Fibroblast of mammary gland (primary cell): ENCODE results near the gene SMARCA5.

Source experiments
- DNase-seq: peaks from one replicate; pipeline ENCODE4 v3.0.0-alpha.2; 2010; ENCODE audit warnings: low read depth
- H3K4me3 ChIP-seq: 2 replicates; pipeline ENCODE4 v1.5.1; 2011; ENCODE audit warnings: low read depth, mild to moderate bottlenecking, low read length, moderate library complexity; ENCODE audit not compliant: control insufficient read depth
- TF ChIP-seq, protein P1 (sequence below): conservative IDR thresholded peaks from 2 replicates; pipeline ENCODE4 v1.5.1; 2011; ENCODE audit warnings: low read depth, low read length, inconsistent platforms; ENCODE audit not compliant: control insufficient read depth, insufficient read depth

Gene SMARCA5, protein sequence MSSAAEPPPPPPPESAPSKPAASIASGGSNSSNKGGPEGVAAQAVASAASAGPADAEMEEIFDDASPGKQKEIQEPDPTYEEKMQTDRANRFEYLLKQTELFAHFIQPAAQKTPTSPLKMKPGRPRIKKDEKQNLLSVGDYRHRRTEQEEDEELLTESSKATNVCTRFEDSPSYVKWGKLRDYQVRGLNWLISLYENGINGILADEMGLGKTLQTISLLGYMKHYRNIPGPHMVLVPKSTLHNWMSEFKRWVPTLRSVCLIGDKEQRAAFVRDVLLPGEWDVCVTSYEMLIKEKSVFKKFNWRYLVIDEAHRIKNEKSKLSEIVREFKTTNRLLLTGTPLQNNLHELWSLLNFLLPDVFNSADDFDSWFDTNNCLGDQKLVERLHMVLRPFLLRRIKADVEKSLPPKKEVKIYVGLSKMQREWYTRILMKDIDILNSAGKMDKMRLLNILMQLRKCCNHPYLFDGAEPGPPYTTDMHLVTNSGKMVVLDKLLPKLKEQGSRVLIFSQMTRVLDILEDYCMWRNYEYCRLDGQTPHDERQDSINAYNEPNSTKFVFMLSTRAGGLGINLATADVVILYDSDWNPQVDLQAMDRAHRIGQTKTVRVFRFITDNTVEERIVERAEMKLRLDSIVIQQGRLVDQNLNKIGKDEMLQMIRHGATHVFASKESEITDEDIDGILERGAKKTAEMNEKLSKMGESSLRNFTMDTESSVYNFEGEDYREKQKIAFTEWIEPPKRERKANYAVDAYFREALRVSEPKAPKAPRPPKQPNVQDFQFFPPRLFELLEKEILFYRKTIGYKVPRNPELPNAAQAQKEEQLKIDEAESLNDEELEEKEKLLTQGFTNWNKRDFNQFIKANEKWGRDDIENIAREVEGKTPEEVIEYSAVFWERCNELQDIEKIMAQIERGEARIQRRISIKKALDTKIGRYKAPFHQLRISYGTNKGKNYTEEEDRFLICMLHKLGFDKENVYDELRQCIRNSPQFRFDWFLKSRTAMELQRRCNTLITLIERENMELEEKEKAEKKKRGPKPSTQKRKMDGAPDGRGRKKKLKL

DNA sequence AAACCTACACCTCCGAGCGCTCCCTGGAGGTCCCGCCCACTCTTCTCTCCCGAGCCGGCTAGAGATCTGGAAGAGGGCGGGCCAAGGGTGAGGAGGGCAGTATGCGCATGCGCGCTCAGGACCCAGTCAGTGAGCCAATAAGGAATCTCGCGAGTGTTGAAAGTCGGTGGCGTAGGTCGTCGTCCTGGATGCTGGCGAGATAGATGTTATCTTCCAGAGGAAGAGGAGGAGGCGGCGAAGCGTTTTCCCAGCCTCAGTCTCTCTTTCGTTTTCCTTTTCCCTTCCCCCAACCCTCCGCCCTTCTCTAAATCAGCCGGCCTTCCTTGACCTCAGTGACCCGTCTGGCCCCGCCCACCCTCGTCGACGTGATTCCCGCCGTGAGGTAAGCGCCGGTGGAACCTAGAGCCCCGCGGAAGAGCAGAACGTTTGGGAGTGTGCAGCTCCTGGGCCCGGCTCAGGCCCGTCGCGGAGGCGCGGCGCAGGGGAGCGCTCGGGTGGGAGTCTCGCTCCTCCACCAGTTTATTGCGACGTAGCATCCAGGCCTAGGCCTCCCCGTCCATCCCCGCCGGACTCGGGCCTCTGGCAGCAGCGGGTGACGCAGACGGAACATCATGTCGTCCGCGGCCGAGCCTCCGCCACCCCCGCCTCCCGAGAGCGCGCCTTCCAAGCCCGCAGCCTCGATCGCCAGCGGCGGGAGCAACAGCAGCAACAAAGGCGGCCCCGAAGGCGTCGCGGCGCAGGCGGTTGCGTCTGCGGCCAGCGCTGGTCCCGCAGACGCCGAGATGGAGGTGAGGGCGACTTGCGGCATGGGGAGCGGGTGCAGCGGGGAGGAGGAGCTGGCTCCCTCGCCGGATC, at the start of gene SMARCA5:
Gene SMARCA5 (plus strand): TSS at position 389 of the 855 bp plus-strand sequence. CDS start 223 bp downstream, at position 612.
- peak; percentile 98 for DNase-seq
- TF ChIP-seq, protein P1, sequence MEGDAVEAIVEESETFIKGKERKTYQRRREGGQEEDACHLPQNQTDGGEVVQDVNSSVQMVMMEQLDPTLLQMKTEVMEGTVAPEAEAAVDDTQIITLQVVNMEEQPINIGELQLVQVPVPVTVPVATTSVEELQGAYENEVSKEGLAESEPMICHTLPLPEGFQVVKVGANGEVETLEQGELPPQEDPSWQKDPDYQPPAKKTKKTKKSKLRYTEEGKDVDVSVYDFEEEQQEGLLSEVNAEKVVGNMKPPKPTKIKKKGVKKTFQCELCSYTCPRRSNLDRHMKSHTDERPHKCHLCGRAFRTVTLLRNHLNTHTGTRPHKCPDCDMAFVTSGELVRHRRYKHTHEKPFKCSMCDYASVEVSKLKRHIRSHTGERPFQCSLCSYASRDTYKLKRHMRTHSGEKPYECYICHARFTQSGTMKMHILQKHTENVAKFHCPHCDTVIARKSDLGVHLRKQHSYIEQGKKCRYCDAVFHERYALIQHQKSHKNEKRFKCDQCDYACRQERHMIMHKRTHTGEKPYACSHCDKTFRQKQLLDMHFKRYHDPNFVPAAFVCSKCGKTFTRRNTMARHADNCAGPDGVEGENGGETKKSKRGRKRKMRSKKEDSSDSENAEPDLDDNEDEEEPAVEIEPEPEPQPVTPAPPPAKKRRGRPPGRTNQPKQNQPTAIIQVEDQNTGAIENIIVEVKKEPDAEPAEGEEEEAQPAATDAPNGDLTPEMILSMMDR: no peak
- peak within 1 kb of the TSS; percentile 89 for H3K4me3 ChIP-seq

DNA sequence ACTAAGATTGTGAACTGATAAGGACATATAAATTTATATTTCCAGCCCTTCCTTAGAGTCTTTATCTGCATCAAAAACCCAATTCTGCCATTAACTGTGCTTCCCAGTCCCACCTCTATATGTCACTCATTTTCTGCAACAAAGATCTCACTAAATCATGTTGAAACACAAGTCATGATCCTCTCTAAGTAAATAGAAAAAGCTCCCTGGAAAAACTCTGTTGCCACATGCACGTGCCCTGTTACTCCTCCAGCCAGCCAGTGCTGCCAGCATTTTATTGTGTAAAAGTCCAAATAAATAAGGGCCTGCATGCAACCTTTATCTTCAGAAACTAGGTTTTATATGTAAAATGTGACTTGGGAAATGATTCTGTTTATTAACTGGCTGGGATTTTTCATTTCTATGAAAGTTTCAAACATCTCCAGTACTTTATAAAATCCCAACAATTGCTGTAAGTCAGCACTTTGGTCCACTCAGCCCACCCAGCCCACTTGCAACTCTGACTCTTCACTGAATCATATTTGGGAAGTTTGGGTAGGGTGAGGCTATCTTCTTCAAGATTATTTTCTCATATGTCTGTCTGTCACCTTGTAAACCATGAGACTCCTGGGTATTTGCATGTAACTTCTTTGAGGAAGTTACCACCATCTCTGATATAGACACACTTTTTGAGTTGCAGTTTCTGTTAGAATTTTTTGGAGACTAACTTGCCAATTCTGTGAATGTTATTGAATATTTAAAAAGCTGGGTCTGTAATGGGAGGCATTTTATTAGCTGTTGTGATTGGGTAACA, 40.0 kb upstream of the SMARCA5 start:
- TF ChIP-seq, protein P1: no peak
- DNase-seq: no peak
- H3K4me3 ChIP-seq: no peak overlapping the region

DNA sequence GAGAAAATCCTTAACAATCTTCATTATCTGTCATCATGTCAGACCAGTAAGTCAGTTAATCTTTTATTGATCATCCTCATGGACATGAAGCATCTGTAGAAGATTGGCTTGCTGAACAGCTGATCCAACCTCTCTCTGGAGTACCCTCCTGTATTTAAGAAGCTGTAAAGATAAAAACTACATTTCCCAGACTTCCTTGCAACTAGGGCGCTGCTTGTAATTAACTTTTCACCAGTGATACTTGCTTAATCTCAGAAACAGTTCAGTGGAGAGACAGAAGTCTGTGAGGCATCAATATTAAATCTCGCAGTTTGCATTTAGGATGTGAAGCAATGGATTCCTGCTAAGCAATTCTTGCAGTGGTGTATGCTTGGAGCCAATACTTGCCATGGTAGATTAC, 36.0 kb upstream of the SMARCA5 start:
- H3K4me3 ChIP-seq: no peak overlapping the region
- DNase-seq: no peak
- TF ChIP-seq, protein P1: no peak

DNA sequence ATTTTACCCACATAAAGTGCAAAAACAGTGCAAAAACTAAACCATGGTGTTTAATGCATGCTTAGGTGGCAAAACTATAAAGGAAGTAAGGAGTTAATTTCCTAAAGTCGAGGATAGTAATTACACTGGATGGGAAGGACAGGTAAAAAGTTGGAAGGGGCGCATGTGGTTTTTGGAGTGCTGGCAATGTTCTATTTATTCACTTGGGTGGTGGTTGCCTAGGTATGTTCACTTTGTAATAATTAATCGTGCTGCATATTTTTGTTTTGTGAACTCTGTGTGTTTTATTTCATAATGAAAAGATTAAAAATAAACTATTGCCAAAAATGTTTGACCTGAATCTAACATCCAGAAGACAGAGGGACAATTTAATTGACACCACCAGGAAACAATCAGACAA, 32.1 kb upstream of the SMARCA5 start:
- DNase-seq: no peak
- H3K4me3 ChIP-seq: no peak overlapping the region
- TF ChIP-seq, protein P1: no peak

DNA sequence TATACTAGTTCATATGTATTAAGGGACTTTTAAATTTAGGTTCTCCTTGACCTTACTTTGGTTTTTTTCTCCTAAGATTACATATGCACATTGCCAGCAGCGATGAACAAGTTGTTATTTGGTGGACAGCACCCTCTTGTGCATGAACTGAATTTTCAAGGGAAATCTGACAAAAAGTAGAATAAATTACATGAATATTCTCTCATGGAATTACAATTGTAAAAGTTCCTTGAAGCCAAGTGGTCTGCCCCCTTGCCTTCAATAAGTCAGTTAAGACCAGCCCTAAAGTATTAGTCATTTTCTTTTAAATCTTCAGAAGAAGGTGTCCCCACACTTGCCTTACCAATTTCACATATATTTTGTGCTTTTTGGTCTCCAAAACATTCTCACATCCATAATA, 30.7 kb upstream of the SMARCA5 start:
- DNase-seq: peak; percentile 69
- TF ChIP-seq, protein P1: peak; percentile 61
- H3K4me3 ChIP-seq: no peak overlapping the region
